GOT3 (cell line): ENCODE results near the gene PARD3.
"Not testable (repeated sequence)": the region's sequence is repeated elsewhere in the genome, so short reads cannot be mapped to it uniquely, and the experiment has no call there.

Experiments
- DNase-seq: peaks from one replicate; lab custom pipeline; 2025; ENCODE audit warnings: mixed read lengths; lab: John Stamatoyannopoulos, UW

PARD3 gene

DNA sequence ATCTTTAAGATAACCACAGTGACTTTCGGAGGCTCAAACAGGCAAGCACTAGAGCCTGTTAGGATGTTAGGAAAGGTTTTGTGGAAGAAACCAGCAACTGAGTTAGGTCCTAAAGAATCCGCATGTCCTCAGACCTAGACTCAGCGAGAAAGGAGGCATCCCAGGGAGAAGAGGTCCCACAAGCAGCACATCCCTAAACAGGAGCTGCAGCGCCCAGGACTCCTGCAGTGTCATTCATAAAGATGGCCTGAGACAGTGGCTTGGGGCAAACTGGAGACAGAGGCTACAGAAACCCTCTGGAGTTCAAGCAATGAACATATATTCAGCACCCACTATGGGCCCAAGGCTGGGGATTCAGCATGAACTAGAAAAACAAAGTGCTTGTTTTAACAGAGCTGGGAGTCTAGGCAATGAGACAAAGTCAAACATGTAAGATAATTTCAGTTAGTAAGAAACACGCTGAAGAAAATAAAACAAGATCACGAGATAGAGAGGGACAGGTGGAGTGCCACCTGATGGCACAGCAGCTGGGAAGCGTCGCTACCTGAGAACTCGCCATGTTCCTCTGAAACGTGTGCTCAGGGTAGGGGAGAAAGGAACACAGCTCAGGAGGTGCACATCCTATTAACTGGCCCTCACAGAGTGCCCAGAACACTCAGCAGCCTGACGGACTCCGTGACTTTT, 48.1 kb downstream of the PARD3 start:
- no peak for DNase-seq

DNA sequence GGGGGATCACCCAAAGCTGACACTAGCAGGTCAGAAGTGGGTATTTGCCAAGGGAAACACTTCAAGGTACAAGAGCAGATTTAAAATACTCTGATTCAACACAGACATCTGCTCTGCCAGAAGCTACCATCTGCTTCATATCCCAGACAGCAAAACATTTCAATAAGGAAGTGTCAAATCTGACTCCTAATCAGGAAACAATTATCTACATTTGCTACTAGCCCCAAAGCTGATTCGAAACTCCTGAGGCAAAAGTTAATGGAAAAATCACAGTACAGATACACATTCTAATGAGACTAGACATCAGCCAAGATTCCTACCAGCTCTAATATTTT, 48.9 kb downstream of the PARD3 start:
- no peak for DNase-seq

DNA sequence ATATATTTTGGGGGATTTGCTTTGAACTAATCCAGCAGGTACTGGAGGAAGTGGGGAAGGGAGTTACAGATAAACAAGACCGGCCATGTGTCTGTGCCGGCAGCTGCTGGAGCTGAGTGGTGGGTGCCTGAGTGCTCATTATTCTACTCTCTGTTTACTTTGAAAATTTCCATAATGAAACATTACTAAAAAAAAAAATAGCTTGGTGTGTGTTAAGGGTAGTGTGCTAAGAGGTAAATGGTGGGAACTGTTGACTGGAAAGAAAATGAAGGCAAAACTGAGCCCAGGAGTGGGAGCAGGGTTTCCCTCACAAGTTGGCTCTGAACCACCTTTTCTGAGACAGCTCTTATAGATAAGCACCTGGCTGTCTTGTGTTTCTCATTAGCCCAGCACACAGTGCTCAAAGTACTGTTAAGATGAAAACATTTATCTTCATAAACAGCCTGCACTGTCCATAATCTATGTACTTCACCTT, 50.6 kb downstream of the PARD3 start:
- DNase-seq = no peak

DNA sequence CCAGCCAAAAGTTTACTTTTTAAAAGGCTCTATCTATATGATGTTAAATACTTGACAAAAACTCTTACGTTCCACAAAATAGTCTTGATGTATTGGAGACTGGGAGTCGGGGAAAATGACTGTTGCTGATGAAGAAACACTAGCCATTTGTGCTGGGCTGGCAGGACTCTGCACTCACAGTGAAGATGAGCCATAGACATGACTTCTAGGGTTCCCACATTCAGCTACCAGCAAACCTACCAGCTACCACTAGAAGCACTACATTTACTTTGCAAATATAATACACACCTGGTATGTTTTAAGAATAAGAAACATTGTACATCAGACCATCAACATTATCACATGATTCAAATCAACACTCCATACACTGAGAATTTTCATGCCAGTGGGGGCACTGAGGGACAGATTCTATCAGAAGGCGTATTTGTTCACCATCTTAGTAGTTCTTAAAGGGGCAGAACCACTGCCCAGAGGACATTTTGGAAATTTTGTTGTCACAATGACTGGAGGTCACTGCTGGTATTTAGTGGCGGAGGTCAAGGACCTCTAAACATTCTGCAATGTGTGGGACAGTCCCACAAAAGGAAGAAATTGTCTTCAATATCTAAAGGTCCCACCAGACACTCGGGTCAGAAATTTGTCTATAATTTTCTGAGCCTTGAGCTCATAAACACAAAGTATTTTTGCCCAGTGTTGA, 52.3 kb downstream of the PARD3 start:
- DNase-seq = no peak

DNA sequence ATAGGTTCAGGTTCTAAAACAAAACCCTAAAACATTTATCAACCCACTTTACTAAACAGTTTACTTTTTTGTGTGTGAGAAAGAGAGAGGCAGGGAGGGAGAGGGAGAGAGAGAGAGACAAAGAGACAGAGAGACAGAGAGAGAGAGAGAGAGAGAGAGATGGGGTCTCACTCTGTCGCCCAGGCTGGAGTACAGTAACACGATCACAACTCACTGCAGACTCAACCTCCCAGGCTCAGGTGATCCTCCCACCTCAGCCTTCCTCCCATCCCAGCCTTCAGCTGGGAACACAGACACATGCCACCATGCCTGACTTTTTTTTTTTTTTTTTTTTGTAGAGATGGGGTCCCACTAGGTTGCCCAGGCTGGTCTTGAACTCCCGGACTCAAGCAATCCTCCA, 52.9 kb downstream of the PARD3 start:
- no peak for DNase-seq

DNA sequence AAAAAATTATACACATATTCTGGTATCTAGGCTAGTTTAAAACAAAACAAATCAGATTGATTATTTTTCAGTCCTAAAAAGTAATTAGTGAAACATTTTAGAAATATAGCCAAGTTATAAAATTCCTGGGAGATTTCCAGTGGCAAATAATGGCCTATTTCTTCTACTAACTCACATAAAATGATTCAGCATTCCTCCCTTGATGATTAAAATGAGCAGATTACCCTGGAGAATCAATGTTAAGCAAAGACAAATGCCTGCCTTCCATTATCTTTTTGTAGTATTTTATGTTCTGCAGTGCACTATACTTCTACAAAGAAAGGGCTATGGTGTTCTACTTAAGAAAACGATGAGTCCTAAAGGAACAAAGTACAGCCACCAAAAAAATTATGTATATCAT, 53.6 kb downstream of the PARD3 start:
- DNase-seq = no peak

DNA sequence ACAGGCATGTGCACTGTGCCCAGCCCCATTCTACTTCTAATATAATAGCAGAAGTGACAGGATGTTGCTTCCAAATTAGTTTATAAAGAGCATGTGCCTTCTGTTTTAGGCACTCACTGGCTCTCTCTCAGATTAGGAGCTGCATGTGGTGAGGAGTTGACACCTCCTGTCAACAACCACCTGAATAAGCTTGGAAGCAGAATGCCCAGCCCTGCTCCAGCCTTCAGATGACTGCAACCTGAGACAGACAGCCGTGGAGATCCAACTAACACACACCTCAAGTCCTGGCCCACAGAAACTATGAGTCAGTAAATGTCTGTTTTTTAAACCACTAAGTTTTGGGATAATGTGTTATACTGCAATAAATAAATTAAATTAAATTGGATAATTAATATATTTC, 54.5 kb downstream of the PARD3 start:
- no peak for DNase-seq

DNA sequence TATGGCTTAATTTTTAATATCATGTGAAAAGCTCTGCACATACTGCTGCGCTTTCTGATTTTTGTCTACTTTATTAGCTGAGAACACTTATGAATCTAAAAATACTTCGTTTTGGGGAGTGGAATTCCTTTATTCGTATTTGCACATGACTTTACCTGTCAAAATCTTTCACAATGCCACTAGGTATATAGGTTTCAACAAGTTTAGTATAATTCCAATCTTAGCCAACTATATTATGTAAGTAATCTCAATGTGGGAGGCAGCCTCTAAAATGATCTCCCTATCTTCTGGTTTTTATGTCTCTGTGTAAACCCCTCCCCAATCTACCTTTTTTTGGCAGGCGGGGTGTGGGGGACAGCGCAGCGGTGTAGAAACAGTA, 55.3 kb downstream of the PARD3 start:
- DNase-seq = no peak

DNA sequence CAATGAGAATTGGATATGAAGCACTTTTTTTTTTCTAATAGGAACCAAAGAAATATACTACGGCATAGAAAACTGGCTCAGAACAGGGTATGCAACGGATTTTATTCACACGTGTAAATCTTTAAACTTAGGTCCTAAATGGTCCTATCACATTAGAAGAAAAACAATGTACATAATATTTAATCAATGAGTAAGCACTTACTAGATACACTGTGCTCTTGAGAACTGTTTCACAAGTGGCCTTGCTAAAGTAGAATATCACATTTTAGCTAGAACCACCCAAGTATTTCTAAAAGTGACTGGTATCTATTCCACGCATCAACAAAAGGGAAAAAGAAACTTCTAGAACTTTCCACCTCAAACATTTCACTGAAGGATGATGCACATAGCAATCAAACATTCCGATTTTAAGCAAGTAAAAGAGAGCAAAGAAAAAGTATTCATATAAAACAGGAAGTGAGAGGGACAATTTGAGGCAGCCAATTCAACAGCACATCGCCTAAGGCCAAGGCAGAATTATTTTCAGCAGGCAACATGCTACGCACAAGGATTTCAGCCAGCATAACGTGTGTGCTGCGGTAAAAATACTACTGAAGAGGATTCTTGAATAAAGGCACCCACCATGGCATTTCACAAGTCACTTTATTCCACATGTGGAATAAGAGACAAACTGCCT, 55.8 kb downstream of the PARD3 start:
- DNase-seq = no peak

DNA sequence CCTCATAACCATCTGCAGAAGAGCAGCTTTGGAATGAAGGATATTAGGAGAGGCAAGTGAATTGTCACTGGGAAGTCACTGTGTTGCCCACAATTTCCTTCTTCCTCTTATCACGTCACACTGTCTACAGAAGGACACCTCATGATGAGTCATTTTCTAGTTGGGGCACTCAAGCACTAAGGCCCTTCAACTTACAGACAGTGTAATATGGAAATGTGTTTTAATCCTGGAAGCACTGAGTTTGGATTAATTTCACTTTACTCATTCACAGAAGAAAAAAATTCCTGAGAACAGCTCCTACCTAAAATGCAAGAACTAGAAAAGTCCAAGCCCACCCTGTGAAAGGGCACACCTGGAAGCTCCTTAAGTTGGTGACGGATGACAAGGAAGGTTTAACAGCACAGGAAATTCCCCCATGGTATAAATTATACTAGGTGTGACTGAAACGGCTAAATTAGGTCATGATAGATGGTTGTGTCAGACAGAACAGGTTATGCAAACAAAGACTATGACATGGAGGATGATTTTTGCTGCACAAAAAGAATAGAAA, 56.6 kb downstream of the PARD3 start:
- DNase-seq = no peak

DNA sequence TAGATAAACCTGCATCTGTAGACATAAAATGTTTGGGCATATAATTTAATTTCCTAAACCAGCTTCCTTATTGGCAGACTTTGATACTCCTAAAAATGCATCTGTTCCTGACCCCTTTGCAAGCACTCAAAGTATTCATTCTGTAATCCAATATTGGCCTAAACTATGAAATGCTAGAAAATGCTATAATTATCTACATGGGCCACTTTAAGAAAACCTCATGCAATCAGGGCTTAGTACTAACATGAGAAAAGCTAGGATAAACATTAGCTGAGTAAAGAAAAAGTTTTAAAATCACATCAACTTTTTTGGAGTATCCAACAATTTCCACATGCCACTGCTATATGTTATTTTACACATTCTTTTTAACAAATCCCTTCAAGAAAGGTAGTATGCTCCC, 57.2 kb downstream of the PARD3 start:
- DNase-seq = no peak

DNA sequence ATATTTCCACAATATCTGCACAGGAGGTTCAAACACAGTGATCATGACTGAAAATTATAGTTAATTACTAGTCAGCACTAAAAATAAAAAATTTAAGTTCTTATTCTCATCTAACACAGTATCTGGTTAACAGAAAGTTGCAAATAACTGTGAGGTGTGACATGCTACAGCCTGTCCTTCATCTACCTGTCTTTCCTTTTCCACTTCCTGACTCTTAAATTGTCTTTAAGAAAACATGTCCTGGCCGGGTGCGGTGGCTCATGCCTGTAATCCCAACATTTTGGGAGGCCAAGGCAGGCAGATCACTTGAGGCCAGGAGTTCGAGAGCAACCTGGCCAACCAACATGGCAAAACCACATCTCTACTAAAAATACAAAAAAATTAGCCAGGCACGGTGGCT, 57.9 kb downstream of the PARD3 start:
- DNase-seq = not testable (repeated sequence)

DNA sequence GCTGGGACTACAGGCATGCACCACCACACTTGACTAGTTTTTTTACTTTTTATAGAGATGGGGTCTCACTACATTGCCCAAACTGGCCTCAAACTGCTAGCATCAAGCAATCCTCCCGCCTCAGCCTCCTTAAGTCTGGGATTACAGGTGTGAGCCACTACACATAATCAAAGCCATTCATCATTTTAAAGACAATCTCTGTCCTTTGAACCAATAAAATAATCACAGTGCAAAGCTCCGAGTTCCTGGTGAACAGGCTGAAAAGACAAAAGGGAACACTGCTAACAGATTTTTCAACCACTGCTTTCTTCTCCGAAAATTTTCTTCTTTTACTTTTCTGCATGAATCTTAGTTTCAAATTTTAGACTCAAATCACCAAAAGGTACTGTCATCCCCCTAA, 58.5 kb downstream of the PARD3 start:
- DNase-seq = no peak

DNA sequence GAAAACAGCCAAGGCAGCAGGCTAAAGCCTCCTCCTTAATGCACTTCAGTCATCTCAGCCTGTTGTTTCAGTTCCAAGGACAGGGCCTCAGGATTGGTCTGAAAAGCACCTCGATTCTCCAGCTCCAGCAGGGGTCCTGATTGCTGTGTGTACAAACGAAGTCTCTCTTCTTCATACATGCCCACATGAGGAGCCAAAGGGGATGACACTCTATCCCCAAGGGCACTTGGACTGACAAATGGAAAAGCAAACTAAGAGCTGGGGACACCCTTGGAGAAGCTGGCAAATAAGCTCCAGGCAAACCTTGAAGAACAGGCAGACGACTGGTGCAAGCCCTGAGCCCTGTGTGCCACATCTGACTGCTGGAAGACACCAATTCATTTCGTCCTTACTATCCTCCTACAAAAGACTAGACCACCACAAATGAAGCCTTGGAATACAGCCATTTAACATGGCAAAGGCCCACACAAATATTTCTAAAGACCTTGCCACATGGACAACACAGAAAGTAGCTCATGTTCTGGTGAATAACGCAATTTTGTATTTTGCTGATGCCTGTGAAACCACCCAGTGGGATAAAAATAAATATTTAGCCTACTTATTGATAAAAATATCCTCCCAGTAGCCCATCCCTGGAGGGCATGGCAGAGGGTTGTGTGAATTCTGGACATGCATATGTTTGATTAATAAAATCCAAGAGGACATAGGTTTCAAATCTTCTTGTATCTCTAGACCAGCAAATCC, 61.9 kb downstream of the PARD3 start:
- DNase-seq = no peak

DNA sequence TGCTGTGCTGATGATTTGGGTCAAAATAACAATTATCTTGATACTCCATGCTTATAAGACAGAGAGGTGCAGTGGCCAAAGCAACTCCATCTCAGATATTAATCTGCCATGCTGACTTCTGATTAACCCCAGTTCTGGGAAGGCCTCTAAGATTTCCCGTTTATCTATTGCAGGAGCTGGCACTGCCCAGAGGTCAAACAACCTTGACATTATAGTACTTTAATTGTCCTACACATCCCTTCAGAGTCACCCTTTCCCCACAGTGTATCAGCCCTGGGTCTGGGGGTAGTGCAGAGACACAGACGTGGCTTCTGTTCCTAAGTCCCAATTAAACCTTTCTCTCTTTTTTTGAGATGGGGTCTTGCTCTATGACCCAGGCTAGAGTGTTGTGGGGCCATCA, 63.8 kb downstream of the PARD3 start:
- DNase-seq = no peak

DNA sequence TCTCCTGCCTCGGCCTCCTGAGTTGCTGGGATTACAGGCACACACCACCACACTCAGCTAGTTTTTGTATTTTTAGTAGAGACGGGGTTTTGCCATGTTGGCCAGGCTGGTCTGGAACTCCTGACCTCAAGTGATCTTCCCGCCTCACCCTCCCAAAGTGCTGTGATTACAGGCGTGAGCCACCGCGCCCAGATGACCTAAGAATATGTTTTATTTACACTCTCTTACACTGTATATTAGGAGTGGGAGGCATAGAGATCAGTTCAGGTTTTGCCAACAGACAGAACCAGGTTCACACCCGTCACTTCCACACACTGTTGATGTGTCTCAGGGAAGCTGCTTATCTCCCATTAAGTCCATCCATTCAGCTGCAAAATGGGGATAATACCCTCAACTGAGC, 64.3 kb downstream of the PARD3 start:
- DNase-seq = not testable (repeated sequence)

DNA sequence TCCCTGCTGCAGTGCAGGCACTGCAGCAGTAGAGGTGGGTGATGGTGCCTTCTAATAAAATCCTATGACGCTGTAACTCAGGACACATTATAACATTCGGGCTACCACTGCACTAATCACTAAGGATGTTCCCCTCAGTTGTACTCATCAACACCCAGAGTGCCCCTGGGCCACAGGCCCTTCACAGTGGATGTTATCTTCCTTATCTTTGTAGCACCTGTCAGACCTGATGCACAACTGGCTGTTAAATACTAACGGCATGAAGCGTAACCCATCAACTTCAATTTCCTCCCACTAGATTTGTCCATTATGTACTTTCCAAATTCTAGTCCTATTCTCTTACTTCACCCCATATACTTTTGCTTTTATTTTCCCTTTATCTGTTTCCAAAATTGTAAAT, 66.3 kb downstream of the PARD3 start:
- DNase-seq = no peak

DNA sequence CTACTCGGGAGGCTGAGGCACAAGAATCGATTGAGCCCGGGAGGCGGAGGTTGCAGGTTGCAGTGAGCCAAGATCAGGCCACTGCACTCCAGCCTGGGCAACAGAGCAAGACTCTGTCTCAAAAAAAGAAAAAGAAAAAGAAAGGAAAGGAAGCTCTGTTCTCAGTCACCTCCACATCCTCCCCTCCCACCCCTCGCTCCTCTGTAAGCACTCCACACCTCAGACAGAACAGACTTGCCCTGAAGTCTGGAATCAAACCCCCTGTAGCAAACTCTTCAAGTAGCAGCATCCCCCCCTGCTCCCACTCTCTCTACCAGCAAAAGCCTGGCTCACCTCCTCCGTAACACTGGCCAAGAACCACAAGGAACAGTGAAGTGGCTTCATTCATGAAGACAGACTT, 66.7 kb downstream of the PARD3 start:
- no peak for DNase-seq

DNA sequence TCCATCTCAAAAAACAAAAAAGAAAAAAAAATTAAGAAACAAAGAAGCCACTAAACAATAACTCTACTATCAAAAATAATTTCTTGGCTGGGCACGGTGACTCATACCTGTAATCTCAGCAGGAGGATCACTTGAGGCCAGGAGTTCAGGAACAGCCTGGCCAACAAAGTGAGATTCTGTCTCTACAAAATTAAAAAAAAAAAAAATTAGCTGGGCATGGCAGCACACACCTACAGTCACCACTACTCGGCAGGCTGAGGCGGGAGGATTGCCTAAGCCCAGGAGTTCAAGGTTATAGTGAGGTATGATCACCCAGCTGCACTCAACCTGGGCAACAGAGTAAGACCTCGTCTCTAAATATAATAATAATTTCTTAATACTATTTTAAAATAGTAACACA, 69.0 kb downstream of the PARD3 start:
- DNase-seq = no peak

DNA sequence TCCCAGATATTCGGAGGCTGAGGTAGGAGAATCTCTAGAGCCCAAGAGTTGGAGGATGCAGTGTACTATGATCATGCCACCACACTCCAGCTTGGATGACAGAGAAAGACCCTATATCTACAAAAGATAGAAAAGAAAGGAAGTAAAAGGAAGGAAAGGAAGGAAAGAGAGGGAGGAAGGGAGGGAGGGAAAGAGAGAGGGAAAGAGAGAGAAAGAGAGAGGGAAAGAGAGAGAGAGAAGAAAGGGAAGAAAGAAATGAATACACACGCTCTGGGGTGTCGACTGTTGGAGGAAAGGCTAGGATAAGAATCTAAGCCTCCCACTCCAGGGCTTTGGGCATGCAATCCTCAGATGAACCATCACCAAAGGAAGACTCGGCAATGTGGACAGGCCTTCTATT, 69.9 kb downstream of the PARD3 start:
- no peak for DNase-seq

DNA sequence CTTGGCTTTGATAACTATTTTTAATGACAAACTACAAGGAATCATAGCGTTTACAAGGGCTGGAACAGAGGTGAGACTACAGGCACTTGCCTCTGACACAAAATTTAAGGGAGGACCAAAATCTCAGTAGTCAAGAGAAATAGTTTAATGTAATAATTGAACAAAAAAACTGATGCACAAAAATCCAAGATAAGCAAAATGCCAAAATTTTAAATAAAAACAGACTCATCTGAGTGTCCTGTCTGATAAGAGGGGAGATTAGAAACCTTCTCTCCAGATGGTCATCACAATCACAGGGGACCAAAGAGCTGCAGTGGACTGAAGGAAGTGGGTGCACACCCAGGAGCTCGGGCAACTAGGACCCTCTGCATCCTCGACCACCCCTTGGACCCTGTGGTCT, 70.5 kb downstream of the PARD3 start:
- DNase-seq = no peak

DNA sequence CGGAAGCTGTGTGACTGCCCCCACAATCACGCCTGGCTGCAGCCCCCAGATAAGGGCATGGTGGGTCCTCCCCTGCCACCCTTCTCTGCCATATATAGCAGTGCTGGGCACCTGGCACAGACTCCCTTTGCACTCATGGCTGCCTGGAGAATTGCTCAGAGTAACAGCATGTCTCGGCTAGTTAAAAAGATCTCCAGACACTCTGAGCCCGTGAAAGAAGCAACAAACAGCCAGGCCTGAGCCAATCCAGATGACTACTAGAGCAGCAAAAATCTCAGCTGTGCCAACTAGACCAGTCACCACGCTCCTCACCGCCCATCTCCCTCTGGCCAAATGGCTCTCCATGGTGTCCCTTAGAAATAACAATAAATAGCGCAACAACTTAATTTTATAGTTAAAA, 71.3 kb downstream of the PARD3 start:
- no peak for DNase-seq

DNA sequence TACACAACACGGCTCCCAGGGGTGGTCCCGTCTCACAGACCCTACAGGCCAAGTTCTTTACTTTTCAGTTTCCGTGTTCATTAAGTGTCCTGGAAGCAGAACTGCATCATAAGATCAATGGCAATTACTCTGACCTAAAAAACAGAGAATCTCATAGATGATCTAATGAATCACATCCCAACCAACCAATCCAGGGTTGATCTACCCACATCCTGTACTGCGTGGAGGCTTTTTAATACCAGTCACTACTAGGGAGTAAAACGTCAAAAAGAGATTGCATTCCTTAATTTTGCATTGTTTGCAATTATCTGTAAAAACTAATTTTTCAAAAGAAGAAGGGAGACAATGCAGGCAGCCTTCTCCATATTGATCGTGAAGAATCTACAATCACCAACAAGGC, 72.6 kb downstream of the PARD3 start:
- no peak for DNase-seq
